SK-N-SH (cell line): Measurements from ENCODE around the gene BGN. TPM values are rescaled to one million over a fixed set of nuclear protein-coding genes. Genes with fewer than 3 reads are reported as not detected.

Experiments used
- CTCF ChIA-PET: fragments of 300-600, 350-600 bp; formaldehyde crosslinking; extraction: SDS; loops from one replicate; lab custom pipeline; 2021; lab: Yijun Ruan, JAX
- POLR2A ChIA-PET: fragments of 350-600 bp; sonication (Branson Sonifier 250); formaldehyde crosslinking; extraction: SDS; loops from one replicate; lab custom pipeline; 2020; ENCODE audit warnings: antibody characterized with exemption, inconsistent platforms; lab: Yijun Ruan, JAX
- DNase-seq: peaks from one replicate; pipeline ENCODE4 v3.0.0; 2012
- H2AFZ ChIP-seq: fragments of 200-600 bp; sonication (generic); 2 replicates; pipeline ENCODE4 v1.8.1; 2016; ENCODE audit warnings: antibody characterized with exemption, mild to moderate bottlenecking, low read depth
- H3F3A ChIP-seq: fragments of 200-600 bp; sonication (generic); replicated peaks from 2 replicates; pipeline ENCODE3; 2016; ENCODE audit warnings: antibody characterized with exemption, mild to moderate bottlenecking; ENCODE audit not compliant: insufficient read depth
- H3K27ac ChIP-seq, 2 experiments: fragments of 200-500 bp in 1 of 2; fragments of 200-600 bp in 1 of 2; sonication (Bioruptor generic) in 1 of 2; sonication (generic), shearing (Covaris generic) in 1 of 2; 2 replicates each; pipeline versions ENCODE4 v1.5.1 to v1.6.1; 2014 to 2016; ENCODE audit warnings: low read depth in 2 of 2, inconsistent platforms in 1 of 2, low read length in 1 of 2, mild to moderate bottlenecking in 1 of 2, mixed read lengths in 1 of 2
- H3K27me3 ChIP-seq: fragments of 200-600 bp; sonication (generic), shearing (Covaris generic); 2 replicates; pipeline ENCODE4 v1.6.1; 2016; ENCODE audit warnings: mixed run types; ENCODE audit not compliant: insufficient read depth
- H3K36me3 ChIP-seq, 2 experiments: fragments of 200-500 bp in 1 of 2; fragments of 200-600 bp in 1 of 2; sonication (Bioruptor generic) in 1 of 2; sonication (generic) in 1 of 2; replicated peaks in 1 of 2; 2 replicates each; pipeline versions ENCODE3 to v1.5.1; 2014 to 2016; ENCODE audit warnings: low read length in 1 of 2, mild to moderate bottlenecking in 1 of 2; ENCODE audit not compliant: insufficient read depth in 2 of 2, control insufficient read depth in 1 of 2
- H3K4me1 ChIP-seq, 2 experiments: fragments of 200-500 bp in 1 of 2; fragments of 200-600 bp in 1 of 2; sonication (Bioruptor generic) in 1 of 2; sonication (generic), shearing (Covaris generic) in 1 of 2; 2 replicates each; pipeline versions ENCODE4 v1.5.1 to v1.6.1; 2014 to 2016; ENCODE audit warnings: low read depth in 1 of 2, low read length in 1 of 2, mixed run types in 1 of 2; ENCODE audit not compliant: insufficient read depth in 2 of 2, control insufficient read depth in 1 of 2
- H3K4me2 ChIP-seq: fragments of 200-600 bp; sonication (generic), shearing (Covaris generic); 2 replicates; pipeline ENCODE4 v1.6.1; 2017; ENCODE audit warnings: mixed run types
- H3K4me3 ChIP-seq, 2 experiments: fragments of 200-500 bp in 1 of 2; fragments of 200-600 bp in 1 of 2; sonication (Bioruptor generic) in 1 of 2; sonication (generic), shearing (Covaris generic) in 1 of 2; 2 replicates each; pipeline versions ENCODE4 v1.5.1 to v1.8.1; 2014 to 2016; ENCODE audit warnings: low read depth in 2 of 2, inconsistent platforms in 1 of 2, low read length in 1 of 2, mild to moderate bottlenecking in 1 of 2, mixed read lengths in 1 of 2, moderate library complexity in 1 of 2
- H3K79me2 ChIP-seq: fragments of 200-600 bp; sonication (generic); 2 replicates; pipeline ENCODE4 v1.8.1; 2017; ENCODE audit warnings: mild to moderate bottlenecking; ENCODE audit not compliant: insufficient read depth
- H3K9ac ChIP-seq: fragments of 200-600 bp; sonication (generic); 2 replicates; pipeline ENCODE4 v1.6.1; 2017; ENCODE audit warnings: mixed run types
- H3K9me2 ChIP-seq: fragments of 200-600 bp; sonication (generic); 2 replicates; pipeline ENCODE4 v1.6.1; 2017; ENCODE audit warnings: mixed run types
- H3K9me3 ChIP-seq: fragments of 200-600 bp; sonication (generic); 2 replicates; pipeline ENCODE4 v1.6.1; 2017; ENCODE audit warnings: mixed run types, mild to moderate bottlenecking, moderate library complexity
- H4K20me1 ChIP-seq: fragments of 200-600 bp; sonication (generic); 2 replicates; pipeline ENCODE4 v1.6.1; 2017; ENCODE audit warnings: mild to moderate bottlenecking, mixed run types; ENCODE audit not compliant: insufficient read depth
- EP300 ChIP-seq, 2 experiments: IDR thresholded peaks; 2 replicates each; pipeline versions ENCODE4 v1.4.0 to v1.6.1; 2012; ENCODE audit warnings: borderline replicate concordance in 1 of 2, low read depth in 1 of 2, low read length in 1 of 2
- FOSL2 ChIP-seq: IDR thresholded peaks from 2 replicates; pipeline ENCODE4 v1.4.0; 2012; ENCODE audit warnings: low read depth, mild to moderate bottlenecking, moderate library complexity, borderline replicate concordance
- FOXJ3 ChIP-seq: sonication (generic); formaldehyde crosslinking; IDR thresholded peaks from 2 replicates; pipeline ENCODE4 v1.5.1; 2020; ENCODE audit warnings: mild to moderate bottlenecking, missing genetic modification reagents
- JUND ChIP-seq: IDR thresholded peaks from 2 replicates; pipeline ENCODE4 v1.4.0; 2012
- MEF2A ChIP-seq: IDR thresholded peaks from 2 replicates; pipeline ENCODE4 v1.4.0; 2012; ENCODE audit warnings: low read depth, borderline replicate concordance
- NRF1 ChIP-seq: IDR thresholded peaks from 2 replicates; pipeline ENCODE4 v1.6.1; 2012; ENCODE audit warnings: low read depth, mild to moderate bottlenecking, low read length
- TAF1 ChIP-seq: IDR thresholded peaks from 2 replicates; pipeline ENCODE4 v1.6.1; 2012; ENCODE audit warnings: low read depth, mild to moderate bottlenecking, low read length, moderate library complexity, borderline replicate concordance
- TEAD4 ChIP-seq: IDR thresholded peaks from 2 replicates; pipeline ENCODE4 v1.4.0; 2012; ENCODE audit warnings: mild to moderate bottlenecking, borderline replicate concordance; ENCODE audit not compliant: insufficient read depth
- YY1 ChIP-seq: IDR thresholded peaks from 2 replicates; pipeline ENCODE4 v1.4.0; 2012; ENCODE audit warnings: low read depth, mild to moderate bottlenecking
- WGBS: methylation state at CpG from one replicate; pipeline ENCODE4 v1.1.6; 2017; ENCODE audit warnings: low lambda C conversion rate; 5-methylcytosine and 5-hydroxymethylcytosine counted together
- polyA plus RNA-seq, 3 experiments: library from polyadenylated mRNA; depleted of rRNA; stranded (reverse); fragments of >200 nt; gene quantifications; 2 replicates each; pipeline ENCODE4 v1.2.3, GENCODE V29; 2012
- TF ChIP-seq, protein P1 (sequence below): IDR thresholded peaks from 2 replicates; pipeline ENCODE4 v1.4.0; 2012; ENCODE audit warnings: low read depth
- TF ChIP-seq, protein P2 (sequence below): IDR thresholded peaks from 2 replicates; pipeline ENCODE4 v1.4.0; 2012; ENCODE audit warnings: low read depth, borderline replicate concordance
- TF ChIP-seq, protein P3 (sequence below): IDR thresholded peaks from 2 replicates; pipeline ENCODE4 v1.6.1; 2012; ENCODE audit warnings: mild to moderate bottlenecking, low read depth, low read length, moderate library complexity

Gene BGN
- polyA plus RNA-seq, 1 of the 3 experiments (the other 2 are of a cell fraction) = 28.9 TPM

GRCh38 chrX:153511784-153512500, 17.2 kb downstream of the BGN start:
- no peaks in the 10 kb centered on the region for H3K9me3 ChIP-seq
- H3K9me2 ChIP-seq = no peaks in the 10 kb centered on the region
- no peak for DNase-seq
- H3K27ac ChIP-seq = 0 out of 4 replicates have a peak overlapping the region, but pooled peaks of 1 of the 2 experiments have one; percentile 9
- no peak overlapping the region for H3K9ac ChIP-seq
- H3K27me3 ChIP-seq = peaks cover 8% of the 10 kb centered on the region; the same call in 1 of the 2 replicates
- H3K4me1 ChIP-seq = peaks cover 0 to 7% of the 10 kb centered on the region in 2 experiments; a peak in 1 of 4 replicates
- peaks cover 5% of the 10 kb centered on the region for H3F3A ChIP-seq
- H3K4me3 ChIP-seq = no peak overlapping the region
- H3K36me3 ChIP-seq = no peaks in the 10 kb centered on the region
- WGBS = 55% methylated on average over 2 of the region's 17 CpGs
- no peak for TF ChIP-seq JUND
- TF ChIP-seq, protein P1, sequence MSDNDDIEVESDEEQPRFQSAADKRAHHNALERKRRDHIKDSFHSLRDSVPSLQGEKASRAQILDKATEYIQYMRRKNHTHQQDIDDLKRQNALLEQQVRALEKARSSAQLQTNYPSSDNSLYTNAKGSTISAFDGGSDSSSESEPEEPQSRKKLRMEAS = no peak
- TF ChIP-seq TEAD4 = no peak
- TF ChIP-seq, protein P2, sequence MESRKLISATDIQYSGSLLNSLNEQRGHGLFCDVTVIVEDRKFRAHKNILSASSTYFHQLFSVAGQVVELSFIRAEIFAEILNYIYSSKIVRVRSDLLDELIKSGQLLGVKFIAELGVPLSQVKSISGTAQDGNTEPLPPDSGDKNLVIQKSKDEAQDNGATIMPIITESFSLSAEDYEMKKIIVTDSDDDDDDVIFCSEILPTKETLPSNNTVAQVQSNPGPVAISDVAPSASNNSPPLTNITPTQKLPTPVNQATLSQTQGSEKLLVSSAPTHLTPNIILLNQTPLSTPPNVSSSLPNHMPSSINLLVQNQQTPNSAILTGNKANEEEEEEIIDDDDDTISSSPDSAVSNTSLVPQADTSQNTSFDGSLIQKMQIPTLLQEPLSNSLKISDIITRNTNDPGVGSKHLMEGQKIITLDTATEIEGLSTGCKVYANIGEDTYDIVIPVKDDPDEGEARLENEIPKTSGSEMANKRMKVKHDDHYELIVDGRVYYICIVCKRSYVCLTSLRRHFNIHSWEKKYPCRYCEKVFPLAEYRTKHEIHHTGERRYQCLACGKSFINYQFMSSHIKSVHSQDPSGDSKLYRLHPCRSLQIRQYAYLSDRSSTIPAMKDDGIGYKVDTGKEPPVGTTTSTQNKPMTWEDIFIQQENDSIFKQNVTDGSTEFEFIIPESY = no peak
- no peak for TF ChIP-seq FOXJ3 (CRISPR knock-in tag)
- TF ChIP-seq TAF1 = no peak
- no peak for TF ChIP-seq MEF2A
- no peak overlapping the region for H2AFZ ChIP-seq
- ChIA-PET CTCF (interaction anchor here (1.8 to 8.8 kb wide), 3 partner anchors 27 to 51 kb away, joined by 7 to 203 read pairs (median 10); partner anchors contain the start of gene HAUS7), POLR2A (no interaction called here)
- H3K79me2 ChIP-seq = no peaks in the 10 kb centered on the region
- no peak overlapping the region for H3K4me2 ChIP-seq
- no peaks in the 10 kb centered on the region for H4K20me1 ChIP-seq

- no peak overlapping the region for H3K27ac ChIP-seq
- H3K36me3 ChIP-seq = no peaks in the 10 kb centered on the region
- H3F3A ChIP-seq = peaks cover 5% of the 10 kb centered on the region
- H3K27me3 ChIP-seq = peaks cover 8% of the 10 kb centered on the region; the same call in 1 of the 2 replicates
- TF ChIP-seq NRF1 = no peak
- TF ChIP-seq FOSL2 = no peak
- no peak for TF ChIP-seq JUND
- TF ChIP-seq, protein P3, sequence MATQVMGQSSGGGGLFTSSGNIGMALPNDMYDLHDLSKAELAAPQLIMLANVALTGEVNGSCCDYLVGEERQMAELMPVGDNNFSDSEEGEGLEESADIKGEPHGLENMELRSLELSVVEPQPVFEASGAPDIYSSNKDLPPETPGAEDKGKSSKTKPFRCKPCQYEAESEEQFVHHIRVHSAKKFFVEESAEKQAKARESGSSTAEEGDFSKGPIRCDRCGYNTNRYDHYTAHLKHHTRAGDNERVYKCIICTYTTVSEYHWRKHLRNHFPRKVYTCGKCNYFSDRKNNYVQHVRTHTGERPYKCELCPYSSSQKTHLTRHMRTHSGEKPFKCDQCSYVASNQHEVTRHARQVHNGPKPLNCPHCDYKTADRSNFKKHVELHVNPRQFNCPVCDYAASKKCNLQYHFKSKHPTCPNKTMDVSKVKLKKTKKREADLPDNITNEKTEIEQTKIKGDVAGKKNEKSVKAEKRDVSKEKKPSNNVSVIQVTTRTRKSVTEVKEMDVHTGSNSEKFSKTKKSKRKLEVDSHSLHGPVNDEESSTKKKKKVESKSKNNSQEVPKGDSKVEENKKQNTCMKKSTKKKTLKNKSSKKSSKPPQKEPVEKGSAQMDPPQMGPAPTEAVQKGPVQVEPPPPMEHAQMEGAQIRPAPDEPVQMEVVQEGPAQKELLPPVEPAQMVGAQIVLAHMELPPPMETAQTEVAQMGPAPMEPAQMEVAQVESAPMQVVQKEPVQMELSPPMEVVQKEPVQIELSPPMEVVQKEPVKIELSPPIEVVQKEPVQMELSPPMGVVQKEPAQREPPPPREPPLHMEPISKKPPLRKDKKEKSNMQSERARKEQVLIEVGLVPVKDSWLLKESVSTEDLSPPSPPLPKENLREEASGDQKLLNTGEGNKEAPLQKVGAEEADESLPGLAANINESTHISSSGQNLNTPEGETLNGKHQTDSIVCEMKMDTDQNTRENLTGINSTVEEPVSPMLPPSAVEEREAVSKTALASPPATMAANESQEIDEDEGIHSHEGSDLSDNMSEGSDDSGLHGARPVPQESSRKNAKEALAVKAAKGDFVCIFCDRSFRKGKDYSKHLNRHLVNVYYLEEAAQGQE = no peak
- no peak for TF ChIP-seq TAF1
- TF ChIP-seq EP300 (IDR thresholded peaks at IDR 0.05; ENCODE audit: borderline replicate concordance in 1 of 2, low read depth in 1 of 2, low read length in 1 of 2) = no peak
- TF ChIP-seq YY1 = no peak
- H3K9me2 ChIP-seq = no peaks in the 10 kb centered on the region
- H4K20me1 ChIP-seq = no peaks in the 10 kb centered on the region
- H3K9me3 ChIP-seq = no peaks in the 10 kb centered on the region
- H3K79me2 ChIP-seq = no peaks in the 10 kb centered on the region
- no peak overlapping the region for H2AFZ ChIP-seq
- no peak for DNase-seq
- CTCF ChIA-PET = interaction anchor here (8.8 kb wide), 1 partner anchor 41 kb away, joined by 203 read pairs; the partner anchor contains the start of gene HAUS7
- H3K9ac ChIP-seq = no peak overlapping the region
- POLR2A ChIA-PET = no interaction called here
- no peak overlapping the region for H3K4me3 ChIP-seq
- peaks cover 0 to 3% of the 10 kb centered on the region in 2 experiments; a peak in 1 of 4 replicates for H3K4me1 ChIP-seq
- WGBS = 57% methylated on average over 3 of the region's 3 CpGs
- H3K4me2 ChIP-seq = no peak overlapping the region
These were observed 17.7 kb downstream of the BGN start for GRCh38 chrX:153512501-153512893.
